Measurements from ENCODE around the gene ALKBH5. TPM values are rescaled to one million over a fixed set of nuclear protein-coding genes. Genes with fewer than 3 reads are reported as not detected.

Gene ALKBH5
- total RNA-seq, result 100 to 1,000 TPM in 1 of 2 donors, 10 to 100 TPM in 1; 79.5 to 176 TPM

DNA sequence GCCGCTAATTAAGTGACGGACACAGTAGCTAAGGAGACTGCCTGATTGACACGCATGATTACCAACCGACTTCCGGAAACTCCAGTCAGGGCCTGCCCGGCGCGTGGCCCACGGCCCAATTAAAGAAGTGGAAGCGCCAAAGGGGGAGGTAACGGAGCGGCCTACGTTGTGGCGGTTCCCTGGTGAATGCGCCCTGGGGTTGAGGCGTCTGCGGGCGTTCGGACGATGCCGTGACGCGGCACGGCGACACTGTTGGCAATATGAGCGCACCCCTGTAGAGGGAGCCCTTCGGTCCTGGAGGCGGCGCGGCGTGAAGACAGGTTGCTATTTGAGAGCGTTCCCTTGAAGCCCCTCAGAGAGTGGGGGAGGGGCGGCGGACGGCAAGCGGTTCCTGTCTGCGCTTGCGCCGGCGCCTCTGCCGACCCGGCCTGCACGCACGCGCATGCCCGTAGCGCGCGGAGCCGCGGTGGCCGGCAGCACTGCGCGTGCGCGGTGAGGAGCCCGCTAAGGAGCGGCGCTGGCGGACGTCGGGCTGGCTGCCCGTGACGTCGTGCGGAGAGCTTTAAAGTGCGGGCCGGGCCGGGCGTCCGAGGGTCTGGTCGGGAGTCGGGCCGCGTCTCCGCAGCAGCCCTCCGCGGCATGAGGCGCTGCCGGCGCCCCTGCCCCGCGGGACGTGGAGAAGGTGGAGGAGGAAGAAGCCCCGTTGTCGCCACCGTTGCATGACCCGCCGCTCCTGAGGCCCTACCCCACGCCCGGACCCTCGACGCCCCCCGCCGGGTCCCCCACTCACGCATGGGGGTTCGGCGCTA is at the start of gene ALKBH5:
TSS of gene ALKBH5 (plus strand) at position 495 of the 809 bp plus-strand sequence. CDS start 416 bp downstream, outside the sequence.
- DNase-seq (ENCODE audit: low spot score in 2 of 2) (peak; percentile 98 to 99), ATAC-seq (peak; percentile 85 to 87)
- H3K27ac Mint-ChIP-seq, result peak within 1 kb of the TSS; percentile 98 to 99
- no peaks in the 10 kb centered on the region for H3K9me3 Mint-ChIP-seq
- H3K36me3 Mint-ChIP-seq, result peaks cover 17 to 42% of the 10 kb centered on the region in 2 donors

DNA sequence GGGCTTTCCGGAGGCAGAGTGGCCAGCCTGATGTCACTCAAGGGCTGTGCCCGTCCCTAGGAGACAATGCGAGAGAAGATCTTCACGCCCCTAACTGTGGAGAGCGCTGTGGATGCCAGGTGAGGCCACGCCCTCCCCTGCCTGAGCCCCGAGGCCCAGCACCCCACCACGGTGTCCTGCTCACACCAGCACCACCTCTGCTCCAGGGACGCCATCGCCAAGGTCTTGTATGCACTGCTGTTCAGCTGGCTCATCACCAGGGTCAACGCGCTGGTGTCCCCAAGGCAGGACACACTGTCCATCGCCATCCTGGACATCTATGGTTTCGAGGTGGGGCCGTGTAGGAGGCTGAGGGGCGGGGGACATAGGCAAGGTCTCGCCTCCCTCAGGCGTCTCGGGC is 47.3 kb upstream of the ALKBH5 start:
- no peak for DNase-seq (ENCODE audit: low spot score in 2 of 2)
- no peak for ATAC-seq
- Mint-ChIP-seq H3K27ac (no peak overlapping the region), H3K36me3 (no peaks in the 10 kb centered on the region), H3K9me3 (no peaks in the 10 kb centered on the region)

- H3K27ac Mint-ChIP-seq, result no peak overlapping the region
- ATAC-seq (no peak), DNase-seq (ENCODE audit: low spot score in 2 of 2) (no peak)
- H3K36me3 Mint-ChIP-seq, result no peaks in the 10 kb centered on the region
- no peaks in the 10 kb centered on the region for H3K9me3 Mint-ChIP-seq
Observed at GRCh38 chr17:18138065-18138749, 45.4 kb upstream of the ALKBH5 start.

DNA sequence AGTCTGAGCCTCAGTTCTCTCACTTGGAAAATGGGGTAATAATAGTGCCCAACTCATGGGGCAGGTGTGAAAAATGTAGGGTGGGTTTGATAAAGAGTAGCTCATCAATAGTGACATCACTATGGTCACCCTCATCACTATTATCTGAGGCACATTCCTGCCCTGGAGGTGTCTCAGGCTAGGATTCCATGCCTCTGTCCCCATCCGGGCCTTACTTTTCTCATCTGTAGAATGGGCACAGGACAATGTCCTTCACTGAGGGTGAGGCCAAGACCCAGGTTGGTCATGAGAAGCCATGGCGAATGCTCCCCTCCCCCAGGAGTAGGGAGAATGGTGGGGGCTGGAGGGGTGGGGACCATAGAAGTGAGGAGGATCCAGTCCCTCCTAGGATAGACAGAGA is 44.5 kb upstream of the ALKBH5 start:
- DNase-seq (ENCODE audit: low spot score in 2 of 2) (no peak), ATAC-seq (no peak)
- no peak overlapping the region for H3K27ac Mint-ChIP-seq
- no peaks in the 10 kb centered on the region for H3K9me3 Mint-ChIP-seq
- no peaks in the 10 kb centered on the region for H3K36me3 Mint-ChIP-seq

GRCh38 chr17:18139498-18139897 is 44.1 kb upstream of the ALKBH5 start:
- Mint-ChIP-seq H3K27ac (no peak overlapping the region), H3K36me3 (no peaks in the 10 kb centered on the region), H3K9me3 (no peaks in the 10 kb centered on the region)
- DNase-seq (ENCODE audit: low spot score in 2 of 2) (no peak), ATAC-seq (no peak)

DNA sequence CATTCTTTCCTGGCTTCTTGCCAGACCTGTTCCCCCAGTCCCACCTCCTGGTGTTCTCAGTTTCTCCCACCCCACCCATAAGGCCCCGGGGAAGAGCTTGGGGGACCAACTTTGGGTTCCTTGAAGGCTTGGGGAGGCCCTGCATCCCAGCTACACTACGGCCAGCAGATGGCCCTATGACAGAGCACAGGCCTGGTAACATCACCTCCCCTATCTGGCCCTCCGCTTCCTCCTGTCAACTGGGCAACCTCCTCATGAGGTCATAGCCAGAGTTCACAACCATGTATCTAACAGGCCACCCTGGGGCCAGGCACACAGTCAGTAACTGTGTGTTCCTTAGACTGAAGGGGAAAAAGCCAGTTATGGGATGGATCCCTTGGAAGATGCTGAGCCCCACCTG is 43.7 kb upstream of the ALKBH5 start:
- H3K36me3 Mint-ChIP-seq, result no peaks in the 10 kb centered on the region
- no peak overlapping the region for H3K27ac Mint-ChIP-seq
- no peaks in the 10 kb centered on the region for H3K9me3 Mint-ChIP-seq
- DNase-seq (ENCODE audit: low spot score in 2 of 2), result no peak
- ATAC-seq, result no peak

GRCh38 chr17:18140648-18141047 is 43.0 kb upstream of the ALKBH5 start:
- Mint-ChIP-seq H3K27ac (no peak overlapping the region), H3K36me3 (no peaks in the 10 kb centered on the region), H3K9me3 (no peaks in the 10 kb centered on the region)
- no peak for ATAC-seq
- DNase-seq (ENCODE audit: low spot score in 2 of 2), result no peak

GRCh38 chr17:18141210-18141803 is 42.3 kb upstream of the ALKBH5 start:
- peak; percentile 36 to 50 for ATAC-seq
- DNase-seq (ENCODE audit: low spot score in 2 of 2), result peak in 1 of 2 donors; percentile 59
- Mint-ChIP-seq H3K9me3 (no peaks in the 10 kb centered on the region), H3K36me3 (no peaks in the 10 kb centered on the region), H3K27ac (no peak overlapping the region)

DNA sequence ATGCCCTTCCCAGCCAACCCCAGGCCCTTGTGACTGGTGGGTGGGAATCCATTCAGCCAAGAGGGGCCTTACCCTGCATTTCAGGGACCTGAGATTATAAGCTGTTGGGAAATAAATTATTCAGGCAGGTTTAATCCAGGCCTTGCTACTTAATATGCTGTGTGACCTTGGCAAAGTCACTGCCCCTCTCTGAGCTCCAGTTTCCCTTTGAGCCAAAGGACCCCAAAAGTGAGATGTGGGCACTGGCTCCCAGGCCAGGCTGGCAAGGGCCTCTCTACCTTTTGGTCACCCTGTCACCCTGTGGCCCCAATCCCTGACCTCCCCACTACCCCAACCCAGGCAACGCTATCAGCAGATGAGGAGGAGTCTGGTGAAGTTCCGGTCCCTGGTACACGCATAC is 41.2 kb upstream of the ALKBH5 start:
- ATAC-seq, result no peak
- DNase-seq (ENCODE audit: low spot score in 2 of 2), result no peak
- H3K36me3 Mint-ChIP-seq, result no peaks in the 10 kb centered on the region
- no peak overlapping the region for H3K27ac Mint-ChIP-seq
- H3K9me3 Mint-ChIP-seq, result no peaks in the 10 kb centered on the region

GRCh38 chr17:18143044-18143936 is 40.3 kb upstream of the ALKBH5 start:
- H3K9me3 Mint-ChIP-seq, result no peaks in the 10 kb centered on the region
- DNase-seq (ENCODE audit: low spot score in 2 of 2) (no peak), ATAC-seq (peak in 1 of 2 donors; percentile 47)
- H3K27ac Mint-ChIP-seq, result no peak overlapping the region
- H3K36me3 Mint-ChIP-seq, result no peaks in the 10 kb centered on the region

GRCh38 chr17:18144261-18144660 is 39.4 kb upstream of the ALKBH5 start:
- no peak for ATAC-seq
- H3K9me3 Mint-ChIP-seq, result no peaks in the 10 kb centered on the region
- no peak for DNase-seq (ENCODE audit: low spot score in 2 of 2)
- H3K36me3 Mint-ChIP-seq, result no peaks in the 10 kb centered on the region
- peak overlapping the region in 1 of 2 donors; percentile 76 for H3K27ac Mint-ChIP-seq

- no peaks in the 10 kb centered on the region for H3K9me3 Mint-ChIP-seq
- no peaks in the 10 kb centered on the region for H3K36me3 Mint-ChIP-seq
- peak overlapping the region in 1 of 2 donors; percentile 76 for H3K27ac Mint-ChIP-seq
Observed at GRCh38 chr17:18144855-18145254, 38.8 kb upstream of the ALKBH5 start.

GRCh38 chr17:18145811-18146210 is 37.8 kb upstream of the ALKBH5 start:
- no peaks in the 10 kb centered on the region for H3K9me3 Mint-ChIP-seq
- H3K27ac Mint-ChIP-seq, result peak overlapping the region in 1 of 2 donors; percentile 16
- DNase-seq (ENCODE audit: low spot score in 2 of 2) (no peak), ATAC-seq (no peak)
- no peaks in the 10 kb centered on the region for H3K36me3 Mint-ChIP-seq

More at GRCh38 chr17:18144855-18145254, 38.8 kb upstream of the ALKBH5 start:
- no peak for ATAC-seq
- no peak for DNase-seq (ENCODE audit: low spot score in 2 of 2)

DNA sequence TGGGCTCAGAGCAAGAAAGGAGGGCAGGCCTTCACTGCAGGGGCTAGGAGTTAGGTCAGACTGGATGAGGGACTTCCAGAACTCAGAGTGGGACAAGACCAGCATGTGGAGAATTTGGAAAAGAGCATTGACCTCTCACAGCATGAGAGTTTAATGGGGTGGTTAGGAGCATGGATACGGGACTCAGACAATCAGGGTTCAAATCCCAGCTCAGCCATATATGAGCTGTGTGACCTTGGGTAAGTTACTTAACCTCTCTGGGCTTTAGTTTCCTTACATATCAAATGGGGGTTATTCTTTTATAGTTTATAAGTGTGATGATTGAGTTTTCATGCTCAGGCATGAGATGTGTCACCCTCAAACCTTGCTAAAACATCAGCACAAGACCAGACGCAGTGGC is 37.4 kb upstream of the ALKBH5 start:
- DNase-seq (ENCODE audit: low spot score in 2 of 2), result no peak
- Mint-ChIP-seq H3K36me3 (no peaks in the 10 kb centered on the region), H3K9me3 (no peaks in the 10 kb centered on the region), H3K27ac (no peak overlapping the region)
- ATAC-seq, result no peak

GRCh38 chr17:18146980-18147379 is 36.6 kb upstream of the ALKBH5 start:
- H3K27ac Mint-ChIP-seq, result no peak overlapping the region
- DNase-seq (ENCODE audit: low spot score in 2 of 2) (no peak), ATAC-seq (no peak)
- no peaks in the 10 kb centered on the region for H3K36me3 Mint-ChIP-seq
- no peaks in the 10 kb centered on the region for H3K9me3 Mint-ChIP-seq

- Mint-ChIP-seq H3K27ac (no peak overlapping the region), H3K36me3 (no peaks in the 10 kb centered on the region)
Observed at GRCh38 chr17:18148586-18148985, 35.0 kb upstream of the ALKBH5 start.

More at GRCh38 chr17:18148586-18148985, 35.0 kb upstream of the ALKBH5 start:
- no peaks in the 10 kb centered on the region for H3K9me3 Mint-ChIP-seq
- ATAC-seq (no peak), DNase-seq (ENCODE audit: low spot score in 2 of 2) (no peak)

Measured in activated naive CD4-positive, alpha-beta T cell treated with anti-CD3 and anti-CD28 coated beads, Interleukin-2, amount 50 U/mL, for 72 hours (primary cell).